GM10266 (cell line): Measurements from ENCODE around the gene YIPF3.

ENCODE experiments used
- DNase-seq: peaks from one replicate; pipeline ENCODE4 v3.0.0; 2012; ENCODE audit errors: extremely low spot score
- TF ChIP-seq, protein P1 (sequence below): IDR thresholded peaks from 2 replicates; pipeline ENCODE4 v1.5.1; 2012; ENCODE audit warnings: mild to moderate bottlenecking, low read depth; ENCODE audit not compliant: control insufficient read depth, insufficient read depth; ENCODE audit errors: missing control alignments

YIPF3 gene

DNA sequence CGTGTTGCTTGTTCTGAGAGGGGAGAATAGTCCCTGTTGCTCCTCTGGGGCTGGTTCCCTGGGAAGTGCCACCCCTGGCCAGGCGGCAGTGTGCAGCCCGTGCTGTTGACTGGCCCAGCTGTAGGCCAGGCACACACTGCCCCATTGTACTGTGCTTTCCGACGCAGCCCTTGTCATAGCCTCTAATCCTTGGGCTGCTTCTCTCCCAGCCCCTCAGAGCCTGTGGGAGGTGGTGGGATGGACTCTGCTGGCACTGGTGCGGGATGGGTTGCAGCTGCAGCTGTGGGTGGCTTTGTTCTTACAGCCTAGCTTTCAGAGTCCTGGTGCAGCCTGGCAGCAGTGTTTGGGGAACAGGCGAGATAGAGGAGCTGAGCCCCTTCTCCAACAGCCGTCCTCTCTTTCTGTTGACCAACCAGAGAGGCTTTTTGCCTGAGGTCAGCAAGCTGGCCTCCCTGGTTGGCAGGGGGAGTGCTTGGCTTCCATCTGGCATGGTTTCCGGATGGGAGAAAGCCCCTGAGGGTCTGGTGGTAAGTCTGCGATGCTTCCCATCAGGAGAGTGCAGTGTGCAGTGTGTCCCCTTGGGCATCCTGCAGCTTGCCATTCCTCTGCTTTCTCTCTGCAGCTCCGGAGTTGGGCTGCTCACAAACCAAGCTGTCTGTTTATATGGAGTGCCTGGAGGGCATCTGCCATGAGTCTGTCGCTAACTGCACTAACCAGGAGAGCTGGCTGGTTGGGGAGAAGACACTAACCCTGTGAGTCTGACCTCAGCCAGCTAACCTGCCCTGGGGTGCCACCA is 27.3 kb downstream of the YIPF3 start:
- TF ChIP-seq, protein P1, sequence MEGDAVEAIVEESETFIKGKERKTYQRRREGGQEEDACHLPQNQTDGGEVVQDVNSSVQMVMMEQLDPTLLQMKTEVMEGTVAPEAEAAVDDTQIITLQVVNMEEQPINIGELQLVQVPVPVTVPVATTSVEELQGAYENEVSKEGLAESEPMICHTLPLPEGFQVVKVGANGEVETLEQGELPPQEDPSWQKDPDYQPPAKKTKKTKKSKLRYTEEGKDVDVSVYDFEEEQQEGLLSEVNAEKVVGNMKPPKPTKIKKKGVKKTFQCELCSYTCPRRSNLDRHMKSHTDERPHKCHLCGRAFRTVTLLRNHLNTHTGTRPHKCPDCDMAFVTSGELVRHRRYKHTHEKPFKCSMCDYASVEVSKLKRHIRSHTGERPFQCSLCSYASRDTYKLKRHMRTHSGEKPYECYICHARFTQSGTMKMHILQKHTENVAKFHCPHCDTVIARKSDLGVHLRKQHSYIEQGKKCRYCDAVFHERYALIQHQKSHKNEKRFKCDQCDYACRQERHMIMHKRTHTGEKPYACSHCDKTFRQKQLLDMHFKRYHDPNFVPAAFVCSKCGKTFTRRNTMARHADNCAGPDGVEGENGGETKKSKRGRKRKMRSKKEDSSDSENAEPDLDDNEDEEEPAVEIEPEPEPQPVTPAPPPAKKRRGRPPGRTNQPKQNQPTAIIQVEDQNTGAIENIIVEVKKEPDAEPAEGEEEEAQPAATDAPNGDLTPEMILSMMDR: no peak
- no peak for DNase-seq

DNA sequence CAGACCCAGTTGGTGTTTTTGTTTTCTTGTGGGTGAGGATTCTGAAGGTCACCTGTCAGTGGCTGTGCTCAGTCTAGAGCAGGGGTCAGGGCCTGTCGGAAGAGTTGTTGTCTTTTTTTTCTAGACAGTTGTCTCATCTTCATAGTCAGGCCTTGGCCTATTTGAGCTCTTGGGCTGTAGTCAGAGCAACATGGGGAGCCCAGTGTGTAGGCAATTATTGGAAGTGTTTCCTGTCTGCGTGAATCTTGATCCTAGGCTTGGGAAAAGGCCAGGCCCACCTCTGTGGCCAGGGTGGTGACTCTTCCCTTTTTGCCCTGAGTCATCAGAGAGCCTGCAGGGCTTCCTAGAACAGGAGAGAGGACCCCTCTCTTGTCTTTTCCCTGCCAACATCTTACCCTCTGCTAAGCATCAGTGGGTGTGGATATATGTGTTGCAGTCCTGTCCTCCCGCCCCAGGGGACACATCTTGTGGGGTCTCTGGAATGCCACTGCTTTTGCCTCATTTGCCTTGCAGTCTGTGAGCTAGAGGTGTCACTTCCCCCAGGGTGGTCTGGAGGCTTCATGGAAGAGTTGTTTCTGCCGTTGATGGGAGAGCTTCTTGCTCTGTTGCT is 28.0 kb downstream of the YIPF3 start:
- TF ChIP-seq, protein P1: no peak
- DNase-seq: no peak

GRCh38 chr6:43481591-43482236 is 35.0 kb downstream of the YIPF3 start:
- DNase-seq: no peak
- TF ChIP-seq, protein P1: no peak

GRCh38 chr6:43481075-43481474 is 35.7 kb downstream of the YIPF3 start:
- no peak for DNase-seq
- TF ChIP-seq, protein P1: no peak

DNA sequence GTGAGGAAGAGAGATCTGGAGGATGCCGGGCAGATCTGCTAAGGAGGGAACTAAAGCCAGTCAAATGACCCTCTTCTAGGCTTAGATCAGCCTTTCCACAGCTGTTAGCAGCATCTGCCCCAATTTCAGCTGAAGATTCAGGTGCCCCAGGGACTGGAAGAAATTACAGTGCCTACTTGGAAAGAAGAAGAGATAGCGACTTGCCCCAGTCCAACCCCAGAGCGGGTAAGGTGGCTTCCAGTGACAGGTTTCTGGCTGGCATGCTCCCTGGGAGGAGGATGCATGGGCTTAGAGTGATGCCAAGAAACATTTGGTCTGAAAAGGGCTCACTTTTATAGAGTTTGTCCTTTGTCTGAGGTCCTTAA is 38.7 kb downstream of the YIPF3 start:
- DNase-seq: no peak

DNA sequence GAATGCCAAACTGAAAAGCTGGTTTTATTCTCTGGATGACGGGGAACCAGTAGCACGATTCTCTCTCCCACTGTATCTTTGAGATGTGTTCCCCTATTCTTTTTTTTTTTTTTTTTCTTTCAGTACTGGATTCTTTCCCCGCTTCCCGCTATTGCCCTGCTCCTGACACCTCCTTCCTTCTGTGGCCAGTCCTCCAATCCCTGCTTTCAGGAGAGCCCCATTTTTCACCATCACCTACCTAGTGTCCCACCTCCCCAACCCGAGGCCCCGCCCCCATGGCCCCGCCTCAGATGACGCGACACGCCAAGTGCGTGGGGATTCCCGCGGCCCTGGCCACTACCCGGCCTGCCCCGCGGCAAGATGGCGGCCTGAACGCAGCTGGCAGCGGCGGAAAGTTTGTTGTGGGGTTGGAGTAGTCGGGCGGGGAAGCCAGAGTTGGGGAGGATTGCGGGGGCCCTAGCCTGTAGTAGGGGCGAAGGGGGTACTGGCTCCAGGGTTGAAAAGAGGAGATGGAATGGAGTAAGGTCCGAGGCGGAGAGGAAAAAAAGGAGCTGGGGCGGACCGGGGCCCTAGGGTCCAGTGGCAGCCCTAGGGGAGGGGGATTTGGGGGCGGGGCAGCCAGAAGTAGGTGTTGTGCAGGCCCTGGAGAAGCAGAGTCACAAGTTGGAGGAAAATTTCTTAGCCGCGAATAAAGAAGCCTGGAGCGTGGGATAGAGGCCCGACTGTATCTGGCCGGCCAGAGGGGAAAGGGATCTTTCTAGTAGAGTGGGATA is 39.3 kb downstream of the YIPF3 start, which contains the start of gene TJAP1:
Gene TJAP1, plus strand, starts transcription at position 336 of the 773 bp plus-strand sequence. CDS start 21,432 bp downstream, outside the sequence.
- peak; percentile 91 for DNase-seq
- TF ChIP-seq, protein P1: no peak

More for the DNA sequence above, 38.7 kb downstream of the YIPF3 start:
- TF ChIP-seq, protein P1: no peak
